ENCODE results near the gene BEX4. TPM values are rescaled to one million over a fixed set of nuclear protein-coding genes. Genes with fewer than 3 reads are reported as not detected.

Gene BEX4
- total and polyA plus RNA-seq, 10 of the 15 experiments (the other 5 are each of a cell fraction or from before 2014, with no cell fraction given) = 0.76 to 3.3 (median 2.2) TPM

GRCh38 chrX:103254171-103254824 lies 39.4 kb downstream of the BEX4 start (continued):
- TF ChIP-seq, protein P1, sequence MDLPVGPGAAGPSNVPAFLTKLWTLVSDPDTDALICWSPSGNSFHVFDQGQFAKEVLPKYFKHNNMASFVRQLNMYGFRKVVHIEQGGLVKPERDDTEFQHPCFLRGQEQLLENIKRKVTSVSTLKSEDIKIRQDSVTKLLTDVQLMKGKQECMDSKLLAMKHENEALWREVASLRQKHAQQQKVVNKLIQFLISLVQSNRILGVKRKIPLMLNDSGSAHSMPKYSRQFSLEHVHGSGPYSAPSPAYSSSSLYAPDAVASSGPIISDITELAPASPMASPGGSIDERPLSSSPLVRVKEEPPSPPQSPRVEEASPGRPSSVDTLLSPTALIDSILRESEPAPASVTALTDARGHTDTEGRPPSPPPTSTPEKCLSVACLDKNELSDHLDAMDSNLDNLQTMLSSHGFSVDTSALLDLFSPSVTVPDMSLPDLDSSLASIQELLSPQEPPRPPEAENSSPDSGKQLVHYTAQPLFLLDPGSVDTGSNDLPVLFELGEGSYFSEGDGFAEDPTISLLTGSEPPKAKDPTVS (IDR thresholded peaks at IDR 0.05; ENCODE audit: low read depth, low read length) = no peak
- TF ChIP-seq CBX3 (IDR thresholded peaks at IDR 0.05; ENCODE audit: borderline replicate concordance, low read depth) = no peak
- TF ChIP-seq CREB1 (IDR thresholded peaks at IDR 0.05; ENCODE audit: low read depth) = 0 out of 2 replicates have a peak, but pooled peaks have one; percentile 21
- TF ChIP-seq SUPT20H (IDR thresholded peaks at IDR 0.05; ENCODE audit: borderline replicate concordance, control insufficient read depth, low read depth, low read length) = no peak

DNA sequence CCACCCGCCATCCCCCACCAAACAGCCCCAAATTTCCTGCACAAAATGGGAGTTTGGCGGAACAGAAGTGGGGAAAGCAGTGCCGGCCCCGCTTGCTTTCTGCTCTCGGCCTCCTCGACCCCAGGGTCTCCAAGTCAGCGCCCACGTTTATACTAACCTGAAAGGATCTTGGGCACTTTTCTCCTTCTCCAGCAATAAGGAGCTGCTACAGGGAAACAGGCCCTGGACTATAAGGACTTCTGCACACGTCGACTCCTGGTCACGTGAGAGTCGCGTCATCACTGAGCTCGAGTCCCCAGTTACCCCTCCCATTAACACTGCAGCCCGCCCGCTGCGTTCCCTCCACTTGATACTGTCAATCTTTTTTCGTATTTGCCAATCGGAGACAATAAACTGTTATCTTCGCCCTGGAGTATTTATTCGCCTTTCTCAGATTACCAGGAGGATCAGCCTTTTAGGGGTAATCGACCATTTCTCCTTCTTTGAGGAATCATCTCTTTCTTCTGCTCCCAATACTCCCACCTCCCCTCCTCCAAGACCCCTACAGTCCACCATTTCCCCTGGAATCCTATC lies 40.1 kb downstream of the BEX4 start, which contains the start of gene TCEAL8:
TSS of gene TCEAL8 (minus strand) at position 235 of the 573 bp plus-strand sequence. CDS start 1,176 bp downstream, outside the sequence.
- FAIRE-seq (peak; percentile 85), DNase-seq (ENCODE audit: low read depth, low spot score) (peak; percentile 21), ATAC-seq (peak; percentile 94)
- no TSS peak for BruUV-seq (replicated peaks)
- H3K27ac ChIP-seq (ENCODE audit: control insufficient read depth, insufficient read depth) = peak within 1 kb of the TSS; percentile 72
- RAD21 ChIA-PET (ENCODE audit: unreplicated experiment) = no interaction called here
- no peaks in the 10 kb centered on the region for H3K36me3 ChIP-seq (ENCODE audit: control insufficient read depth in 2 of 2, insufficient read depth in 2 of 2, low read length in 1 of 2)
- peaks cover 8% of the 10 kb centered on the region for H3K79me2 ChIP-seq (ENCODE audit: control insufficient read depth, insufficient read depth, low read length)
- H3K27me3 ChIP-seq (replicated peaks in 1 of 2; ENCODE audit: control insufficient read depth in 2 of 2, insufficient read depth in 2 of 2, low read length in 1 of 2) = no peaks in the 10 kb centered on the region
- no peaks in the 10 kb centered on the region; the same call in 1 of the 2 replicates for H4K20me1 ChIP-seq (ENCODE audit: control insufficient read depth, insufficient read depth)
- H3K4me2 ChIP-seq (ENCODE audit: control insufficient read depth, insufficient read depth) = peak within 1 kb of the TSS; percentile 81
- CTCF ChIA-PET = no interaction called here
- H3K4me1 ChIP-seq (ENCODE audit: control insufficient read depth, insufficient read depth, low read length) = peaks cover 3% of the 10 kb centered on the region; the same call in 1 of the 2 replicates
- 19% methylated on average over 22 of the region's 22 CpGs for WGBS (ENCODE audit: insufficient coverage, insufficient replicate concordance, low lambda C conversion rate, missing lambda C conversion rate)
- H3K4me3 ChIP-seq = peak within 1 kb of the TSS; percentile 69
- intact Hi-C loops (cut with micrococcal nuclease; ENCODE audit: unreplicated experiment) = no loop called here
- H2AFZ ChIP-seq (ENCODE audit: control insufficient read depth, low read depth, low read length) = peak within 1 kb of the TSS; percentile 91
- no peaks in the 10 kb centered on the region for H3K9me3 ChIP-seq (replicated peaks; ENCODE audit: control insufficient read depth, insufficient read depth, low read length)
- in situ Hi-C loops (cut with MboI) = no loop called here
- H3K9ac ChIP-seq (ENCODE audit: control insufficient read depth, insufficient read depth, low read length) = peak within 1 kb of the TSS; percentile 80
- POLR2A ChIA-PET = interaction anchor here (1.0 kb wide), 1 partner anchor 1836 kb away, joined by 4 read pairs; no protein-coding TSS in a partner anchor
- SMC1A ChIA-PET (ENCODE audit: uncharacterized antibody, unreplicated experiment) = interaction anchor here (1.2 kb wide), 1 partner anchor 209 kb away, joined by 4 read pairs; no protein-coding TSS in a partner anchor
- TF ChIP-seq KLF5 (IDR thresholded peaks at IDR 0.05; ENCODE audit: partially characterized antibody) (no peak), GATAD2B (conservative IDR thresholded peaks at IDR 0.05; ENCODE audit: low read depth) (no peak), NFYB (IDR thresholded peaks at IDR 0.05; ENCODE audit: insufficient read depth, low read depth, low read length) (no peak), CREB1 (IDR thresholded peaks at IDR 0.05; ENCODE audit: low read depth) (peak; percentile 86), POLR2AphosphoS5 (IDR thresholded peaks at IDR 0.05; ENCODE audit: low read length) (0 out of 2 replicates have a peak, but pooled peaks have one; percentile 22), ZNF622 (IDR thresholded peaks at IDR 0.05) (no peak)
- TF ChIP-seq, protein P2, sequence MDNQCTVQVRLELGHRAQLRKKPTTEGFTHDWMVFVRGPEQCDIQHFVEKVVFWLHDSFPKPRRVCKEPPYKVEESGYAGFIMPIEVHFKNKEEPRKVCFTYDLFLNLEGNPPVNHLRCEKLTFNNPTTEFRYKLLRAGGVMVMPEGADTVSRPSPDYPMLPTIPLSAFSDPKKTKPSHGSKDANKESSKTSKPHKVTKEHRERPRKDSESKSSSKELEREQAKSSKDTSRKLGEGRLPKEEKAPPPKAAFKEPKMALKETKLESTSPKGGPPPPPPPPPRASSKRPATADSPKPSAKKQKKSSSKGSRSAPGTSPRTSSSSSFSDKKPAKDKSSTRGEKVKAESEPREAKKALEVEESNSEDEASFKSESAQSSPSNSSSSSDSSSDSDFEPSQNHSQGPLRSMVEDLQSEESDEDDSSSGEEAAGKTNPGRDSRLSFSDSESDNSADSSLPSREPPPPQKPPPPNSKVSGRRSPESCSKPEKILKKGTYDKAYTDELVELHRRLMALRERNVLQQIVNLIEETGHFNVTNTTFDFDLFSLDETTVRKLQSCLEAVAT (IDR thresholded peaks at IDR 0.05) = no peak
- TF ChIP-seq, protein P3, sequence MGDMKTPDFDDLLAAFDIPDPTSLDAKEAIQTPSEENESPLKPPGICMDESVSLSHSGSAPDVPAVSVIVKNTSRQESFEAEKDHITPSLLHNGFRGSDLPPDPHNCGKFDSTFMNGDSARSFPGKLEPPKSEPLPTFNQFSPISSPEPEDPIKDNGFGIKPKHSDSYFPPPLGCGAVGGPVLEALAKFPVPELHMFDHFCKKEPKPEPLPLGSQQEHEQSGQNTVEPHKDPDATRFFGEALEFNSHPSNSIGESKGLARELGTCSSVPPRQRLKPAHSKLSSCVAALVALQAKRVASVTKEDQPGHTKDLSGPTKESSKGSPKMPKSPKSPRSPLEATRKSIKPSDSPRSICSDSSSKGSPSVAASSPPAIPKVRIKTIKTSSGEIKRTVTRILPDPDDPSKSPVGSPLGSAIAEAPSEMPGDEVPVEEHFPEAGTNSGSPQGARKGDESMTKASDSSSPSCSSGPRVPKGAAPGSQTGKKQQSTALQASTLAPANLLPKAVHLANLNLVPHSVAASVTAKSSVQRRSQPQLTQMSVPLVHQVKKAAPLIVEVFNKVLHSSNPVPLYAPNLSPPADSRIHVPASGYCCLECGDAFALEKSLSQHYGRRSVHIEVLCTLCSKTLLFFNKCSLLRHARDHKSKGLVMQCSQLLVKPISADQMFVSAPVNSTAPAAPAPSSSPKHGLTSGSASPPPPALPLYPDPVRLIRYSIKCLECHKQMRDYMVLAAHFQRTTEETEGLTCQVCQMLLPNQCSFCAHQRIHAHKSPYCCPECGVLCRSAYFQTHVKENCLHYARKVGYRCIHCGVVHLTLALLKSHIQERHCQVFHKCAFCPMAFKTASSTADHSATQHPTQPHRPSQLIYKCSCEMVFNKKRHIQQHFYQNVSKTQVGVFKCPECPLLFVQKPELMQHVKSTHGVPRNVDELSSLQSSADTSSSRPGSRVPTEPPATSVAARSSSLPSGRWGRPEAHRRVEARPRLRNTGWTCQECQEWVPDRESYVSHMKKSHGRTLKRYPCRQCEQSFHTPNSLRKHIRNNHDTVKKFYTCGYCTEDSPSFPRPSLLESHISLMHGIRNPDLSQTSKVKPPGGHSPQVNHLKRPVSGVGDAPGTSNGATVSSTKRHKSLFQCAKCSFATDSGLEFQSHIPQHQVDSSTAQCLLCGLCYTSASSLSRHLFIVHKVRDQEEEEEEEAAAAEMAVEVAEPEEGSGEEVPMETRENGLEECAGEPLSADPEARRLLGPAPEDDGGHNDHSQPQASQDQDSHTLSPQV (IDR thresholded peaks at IDR 0.05) = no peak

Measured in GM12878 (cell line).